Mesodermal cell (in vitro differentiated cells): ENCODE data around the gene PSKH1.
"Not testable (repeated sequence)": the region's sequence is repeated elsewhere in the genome, so short reads cannot be mapped to it uniquely, and the experiment has no call there.

ENCODE experiments used
- H3K27ac ChIP-seq: 2 replicates; pipeline ENCODE4 v1.7.0; 2013; ENCODE audit warnings: mild to moderate bottlenecking, low read depth, low read length, moderate library complexity; ENCODE audit not compliant: severe bottlenecking
- H3K36me3 ChIP-seq: 2 replicates; pipeline ENCODE4 v1.7.1; 2013; ENCODE audit warnings: mild to moderate bottlenecking, low read length, moderate library complexity; ENCODE audit not compliant: control insufficient read depth, insufficient read depth
- H3K4me1 ChIP-seq: one replicate; pipeline ENCODE4 v1.7.1; 2013; ENCODE audit warnings: mild to moderate bottlenecking, low read length; ENCODE audit not compliant: insufficient read depth, control insufficient read depth, poor library complexity, severe bottlenecking
- H3K4me3 ChIP-seq: 2 replicates; pipeline ENCODE4 v1.7.0; 2013; ENCODE audit warnings: low read length, control low read depth, mild to moderate bottlenecking; ENCODE audit not compliant: insufficient read depth, poor library complexity, severe bottlenecking; ENCODE audit errors: extremely low read depth
- H3K9me3 ChIP-seq: 2 replicates; pipeline ENCODE4 v1.7.1; 2013; ENCODE audit warnings: mild to moderate bottlenecking, low read length, moderate library complexity; ENCODE audit not compliant: control insufficient read depth
- WGBS, 2 experiments: methylation state at CpG; one replicate each; pipeline ENCODE4 v1.1.5; 2013; ENCODE audit warnings: missing lambda C conversion rate in 2 of 2; ENCODE audit not compliant: insufficient coverage in 2 of 2; 5-methylcytosine and 5-hydroxymethylcytosine counted together

Gene PSKH1

GRCh38 chr16:67855789-67856188 lies 37.3 kb upstream of the PSKH1 start:
- Histone ChIP-seq H3K36me3 (peaks cover 74% of the 10 kb centered on the region), H3K4me3 (no peak overlapping the region), H3K27ac (no peak overlapping the region), H3K4me1 (peaks cover 19% of the 10 kb centered on the region), H3K9me3 (no peaks in the 10 kb centered on the region)
- WGBS, 2 experiments, result 94 to 95% methylated on average over 7 to 9 of the region's 10 CpGs

- no peak overlapping the region for H3K4me3 ChIP-seq
Measured at GRCh38 chr16:67856927-67857546, 36.0 kb upstream of the PSKH1 start.

GRCh38 chr16:67857547-67858233 lies 35.4 kb upstream of the PSKH1 start:
- peak overlapping the region; percentile 91 for H3K27ac ChIP-seq

More at GRCh38 chr16:67856927-67857546, 36.0 kb upstream of the PSKH1 start:
- H3K27ac ChIP-seq, result peak overlapping the region; percentile 91
- H3K36me3 ChIP-seq, result peaks cover 74% of the 10 kb centered on the region
- H3K9me3 ChIP-seq, result no peaks in the 10 kb centered on the region
- peaks cover 23% of the 10 kb centered on the region for H3K4me1 ChIP-seq
- 89 to 98% methylated on average over 3 to 4 of the region's 5 CpGs for WGBS, 2 experiments

GRCh38 chr16:67858500-67858899 lies 34.6 kb upstream of the PSKH1 start:
- Histone ChIP-seq H3K27ac (peak overlapping the region; percentile 91), H3K4me3 (no peak overlapping the region), H3K4me1 (peaks cover 34% of the 10 kb centered on the region), H3K9me3 (no peaks in the 10 kb centered on the region), H3K36me3 (peaks cover 74% of the 10 kb centered on the region)
- 92 to 97% methylated on average over 3 to 4 of the region's 4 CpGs for WGBS, 2 experiments

More at GRCh38 chr16:67857547-67858233, 35.4 kb upstream of the PSKH1 start:
- Histone ChIP-seq H3K9me3 (no peaks in the 10 kb centered on the region), H3K4me3 (no peak overlapping the region), H3K4me1 (peaks cover 28% of the 10 kb centered on the region), H3K36me3 (peaks cover 76% of the 10 kb centered on the region)
- 73 to 97% methylated on average over 2 to 3 of the region's 3 CpGs for WGBS, 2 experiments

- peaks cover 34% of the 10 kb centered on the region for H3K4me1 ChIP-seq
- peaks cover 74% of the 10 kb centered on the region for H3K36me3 ChIP-seq
- H3K27ac ChIP-seq, result no peak overlapping the region
- no peak overlapping the region for H3K4me3 ChIP-seq
- no peaks in the 10 kb centered on the region for H3K9me3 ChIP-seq
- 91 to 100% methylated on average over 5 to 6 of the region's 8 CpGs for WGBS, 2 experiments
Measured at GRCh38 chr16:67860589-67861398, 32.3 kb upstream of the PSKH1 start.

GRCh38 chr16:67861877-67862276 lies 31.2 kb upstream of the PSKH1 start:
- Histone ChIP-seq H3K36me3 (peaks cover 81% of the 10 kb centered on the region), H3K4me3 (no peak overlapping the region), H3K4me1 (peaks cover 29% of the 10 kb centered on the region), H3K9me3 (no peaks in the 10 kb centered on the region), H3K27ac (no peak overlapping the region)
- 98 to 99% methylated on average over 6 of the region's 6 CpGs for WGBS, 2 experiments

- Histone ChIP-seq H3K4me1 (peaks cover 21% of the 10 kb centered on the region), H3K9me3 (no peaks in the 10 kb centered on the region), H3K4me3 (no peak overlapping the region), H3K27ac (peak overlapping the region; percentile 59), H3K36me3 (peaks cover 91% of the 10 kb centered on the region)
- 95 to 96% methylated on average over 8 of the region's 11 CpGs for WGBS, 2 experiments
Measured at GRCh38 chr16:67862623-67863583, 30.2 kb upstream of the PSKH1 start.

- not testable (repeated sequence) for H3K9me3 ChIP-seq, H3K4me3 ChIP-seq, H3K27ac ChIP-seq
- WGBS, 2 experiments, result 96 to 100% methylated on average over 3 to 5 of the region's 6 CpGs
- H3K4me1 ChIP-seq, result peaks cover 17% of the 10 kb centered on the region
- H3K36me3 ChIP-seq, result peaks cover 93% of the 10 kb centered on the region
Measured at GRCh38 chr16:67864044-67864443, 29.0 kb upstream of the PSKH1 start.

GRCh38 chr16:67864594-67864993 lies 28.5 kb upstream of the PSKH1 start:
- Histone ChIP-seq H3K4me3 (no peak overlapping the region), H3K36me3 (peaks cover 93% of the 10 kb centered on the region), H3K27ac (no peak overlapping the region), H3K9me3 (no peaks in the 10 kb centered on the region), H3K4me1 (peaks cover 17% of the 10 kb centered on the region)
- 88 to 93% methylated on average over 1 to 2 of the region's 2 CpGs for WGBS, 2 experiments

- Histone ChIP-seq H3K36me3 (peaks cover 95% of the 10 kb centered on the region), H3K4me1 (peaks cover 17% of the 10 kb centered on the region), H3K4me3 (no peak overlapping the region), H3K9me3 (no peaks in the 10 kb centered on the region), H3K27ac (no peak overlapping the region)
- 100% methylated on average over 2 of the region's 2 CpGs for WGBS, 2 experiments
Measured at GRCh38 chr16:67865318-67865717, 27.7 kb upstream of the PSKH1 start.
